SK-N-MC (cell line): ENCODE results near the gene VPS39.

ENCODE experiments used
- DNase-seq: peaks from one replicate; pipeline ENCODE4 v3.0.0-alpha.2; 2011; ENCODE audit warnings: low read depth, low spot score
- H3K27ac ChIP-seq: fragments of 200-600 bp; sonication (generic); 2 replicates; pipeline ENCODE4 v1.5.1; 2016; ENCODE audit warnings: mixed run types
- H3K36me3 ChIP-seq: fragments of 200-600 bp; sonication (generic); 2 replicates; pipeline ENCODE4 v1.6.1; 2017; ENCODE audit warnings: antibody characterized with exemption, low read length, mixed read lengths; ENCODE audit not compliant: insufficient read depth
- H3K4me3 ChIP-seq: fragments of 200-600 bp; sonication (generic); 2 replicates; pipeline ENCODE4 v1.5.1; 2016
- H3K9ac ChIP-seq: fragments of 200-600 bp; sonication (generic); 2 replicates; pipeline ENCODE4 v1.8.0; 2017; ENCODE audit warnings: mixed run types, mixed read lengths; ENCODE audit not compliant: insufficient read length
- H3K9me3 ChIP-seq: fragments of 200-600 bp; sonication (generic); 2 replicates; pipeline ENCODE4 v1.6.1; 2017; ENCODE audit warnings: low read depth, mild to moderate bottlenecking, antibody characterized with exemption, low read length, moderate library complexity, mixed read lengths
- EZH2 ChIP-seq: fragments of 200-600 bp; sonication (generic); IDR thresholded peaks from one replicate; pipeline ENCODE4 v1.6.1; 2017; ENCODE audit warnings: antibody characterized with exemption
- FOXP2 ChIP-seq: optimal IDR thresholded peaks from 2 replicates; pipeline ENCODE3; 2011; ENCODE audit warnings: mild to moderate bottlenecking, moderate library complexity; ENCODE audit not compliant: insufficient read depth; ENCODE audit errors: extremely low read length, control extremely low read depth
- POLR2AphosphoS5 ChIP-seq: IDR thresholded peaks from 2 replicates; pipeline ENCODE4 v1.6.1; 2012; ENCODE audit warnings: mild to moderate bottlenecking, low read depth, low read length, borderline replicate concordance

The VPS39 gene

DNA sequence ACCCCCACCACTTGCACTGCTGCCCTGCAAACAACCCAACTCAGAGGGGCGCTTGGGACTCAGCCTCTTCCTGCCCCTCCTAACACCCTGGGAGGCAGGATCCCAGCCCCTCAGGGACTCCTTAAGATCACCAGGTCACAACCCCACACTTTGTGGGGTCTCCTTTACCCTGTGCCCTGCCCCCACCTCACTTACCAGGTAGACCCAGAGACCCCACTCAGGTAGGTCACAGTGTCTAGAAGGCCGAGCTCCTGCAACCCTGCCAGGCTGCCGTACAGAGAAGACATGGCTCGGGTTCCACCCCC, 60.7 kb downstream of the VPS39 start:
- no peak for DNase-seq
- H3K27ac ChIP-seq: no peak overlapping the region
- TF ChIP-seq POLR2AphosphoS5: no peak
- no peak for TF ChIP-seq EZH2
- TF ChIP-seq FOXP2: no peak
- H3K36me3 ChIP-seq: no peaks in the 10 kb centered on the region
- no peak overlapping the region for H3K9ac ChIP-seq
- no peak overlapping the region for H3K4me3 ChIP-seq
- no peaks in the 10 kb centered on the region for H3K9me3 ChIP-seq

DNA sequence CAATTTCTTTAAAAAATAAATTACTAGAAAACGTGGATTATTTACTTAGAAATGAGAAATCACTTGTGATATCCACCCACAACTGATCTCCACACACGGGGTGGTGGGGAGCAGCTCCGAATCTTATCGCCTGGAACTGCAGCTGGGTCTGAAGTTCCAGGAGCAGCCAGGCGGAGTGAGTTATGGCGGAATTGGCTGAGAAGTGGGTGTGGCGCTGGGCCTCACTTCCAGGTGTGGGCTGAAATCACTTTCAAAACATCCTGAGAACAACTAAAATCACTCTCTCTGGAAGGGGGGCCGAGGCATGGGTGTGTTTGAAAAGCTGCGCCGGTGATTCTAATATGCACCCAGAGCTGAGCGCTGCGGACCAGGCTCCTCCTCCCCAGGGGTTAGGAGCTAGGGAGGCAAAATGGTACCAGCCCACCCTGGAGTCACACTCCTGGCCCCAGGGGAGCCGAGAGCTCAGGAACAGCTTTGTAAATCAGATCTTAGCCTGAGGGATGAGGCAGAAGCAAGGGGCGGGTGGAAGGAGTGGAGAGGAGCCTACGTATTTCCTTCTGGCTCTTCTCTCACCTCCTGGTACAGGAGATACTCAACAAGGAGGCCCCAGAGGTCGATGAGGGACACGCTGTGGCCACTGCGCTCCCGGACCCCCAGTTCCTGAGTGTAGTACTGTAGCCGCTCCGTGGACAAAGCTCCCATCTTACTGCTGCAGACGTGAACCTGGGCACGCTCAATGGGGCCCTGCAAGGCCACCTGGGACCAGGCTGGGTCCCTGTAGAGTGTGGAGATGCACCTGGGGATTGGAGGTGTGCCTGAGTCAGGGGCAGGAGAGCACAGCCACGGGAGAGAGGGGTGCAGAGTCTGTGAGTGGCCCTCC, 61.3 kb downstream of the VPS39 start:
- no peak overlapping the region for H3K9ac ChIP-seq
- no peak overlapping the region for H3K27ac ChIP-seq

DNA sequence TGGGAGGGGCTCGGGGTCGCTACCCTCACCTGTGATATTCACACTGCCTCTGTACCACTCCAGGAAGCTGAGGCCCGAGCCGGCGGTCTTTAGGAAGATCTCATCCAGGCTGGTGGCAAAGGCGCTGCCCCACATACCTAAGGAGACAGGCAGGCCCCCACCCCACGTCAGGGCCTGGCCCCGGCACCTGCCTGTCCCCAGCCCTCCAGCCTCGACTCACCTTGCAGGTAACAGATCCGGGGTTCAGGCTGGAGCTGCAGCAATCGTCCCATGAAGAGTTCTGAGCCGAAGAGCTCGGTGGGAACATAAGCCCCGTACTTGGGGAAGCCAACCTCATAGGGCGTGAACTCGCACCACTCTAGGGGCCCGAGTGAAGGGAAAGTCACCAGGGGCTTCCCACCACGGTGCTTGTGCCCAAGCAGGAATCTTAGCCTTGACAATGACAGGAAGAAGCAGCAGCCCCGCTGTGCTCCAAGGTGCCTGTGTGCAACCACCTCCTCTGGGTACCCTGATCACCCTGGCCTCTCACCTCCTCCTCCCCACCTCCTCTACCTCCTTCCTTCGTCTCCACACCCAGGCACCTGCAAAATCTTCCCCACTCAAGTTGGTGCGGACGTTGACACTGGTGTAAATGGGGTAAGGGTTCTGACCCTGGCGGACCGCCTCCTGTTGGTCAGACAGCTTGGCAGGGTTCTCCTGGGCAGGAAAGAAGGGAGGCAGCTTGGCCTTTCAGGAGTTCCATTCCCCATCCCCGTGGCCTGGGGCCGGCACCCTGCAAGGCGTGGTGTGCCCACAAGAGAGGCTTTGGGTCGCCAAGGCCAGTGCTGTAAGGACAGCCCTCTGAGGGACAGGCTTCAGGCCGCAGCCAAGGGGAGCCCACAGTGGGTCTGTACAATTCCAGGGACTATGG, 62.3 kb downstream of the VPS39 start:
- Histone ChIP-seq H3K9ac (no peak overlapping the region), H3K4me3 (no peak overlapping the region), H3K9me3 (no peaks in the 10 kb centered on the region), H3K36me3 (no peaks in the 10 kb centered on the region), H3K27ac (no peak overlapping the region)
- TF ChIP-seq POLR2AphosphoS5: no peak
- TF ChIP-seq EZH2: no peak
- TF ChIP-seq FOXP2: no peak
- no peak for DNase-seq

More for the DNA sequence above, 61.3 kb downstream of the VPS39 start:
- no peak for DNase-seq
- Histone ChIP-seq H3K9me3 (no peaks in the 10 kb centered on the region), H3K36me3 (no peaks in the 10 kb centered on the region), H3K4me3 (no peak overlapping the region)
- no peak for TF ChIP-seq FOXP2
- no peak for TF ChIP-seq EZH2

DNA sequence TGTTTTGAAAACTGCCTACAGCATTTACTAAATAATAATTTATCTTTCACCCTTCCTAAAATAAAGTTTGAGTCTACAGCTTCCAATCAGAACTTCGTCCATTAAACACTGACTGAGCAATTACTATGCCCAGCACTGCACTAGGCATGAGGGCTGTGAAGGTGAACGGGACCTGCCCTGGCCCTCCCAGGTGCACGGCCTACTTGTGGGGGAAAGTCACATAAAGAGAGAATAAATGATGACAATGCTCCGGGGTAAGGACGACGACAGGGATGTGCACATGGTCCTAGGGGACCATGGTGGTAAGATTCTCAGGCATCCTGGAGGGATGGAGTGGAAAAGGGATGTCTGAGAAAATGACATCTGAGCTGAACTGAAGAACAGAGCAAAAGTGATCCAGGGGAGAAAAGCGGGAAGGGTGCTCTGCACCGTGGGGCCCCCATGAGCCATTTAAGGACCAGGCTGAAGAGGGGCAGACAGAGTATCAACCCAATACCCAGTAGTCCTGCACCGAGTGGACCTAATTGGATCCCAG, 63.2 kb downstream of the VPS39 start:
- no peak for DNase-seq
- Histone ChIP-seq H3K9me3 (no peaks in the 10 kb centered on the region), H3K4me3 (no peak overlapping the region), H3K27ac (no peak overlapping the region), H3K9ac (no peak overlapping the region), H3K36me3 (no peaks in the 10 kb centered on the region)
- TF ChIP-seq EZH2 (no peak), POLR2AphosphoS5 (no peak), FOXP2 (no peak)

DNA sequence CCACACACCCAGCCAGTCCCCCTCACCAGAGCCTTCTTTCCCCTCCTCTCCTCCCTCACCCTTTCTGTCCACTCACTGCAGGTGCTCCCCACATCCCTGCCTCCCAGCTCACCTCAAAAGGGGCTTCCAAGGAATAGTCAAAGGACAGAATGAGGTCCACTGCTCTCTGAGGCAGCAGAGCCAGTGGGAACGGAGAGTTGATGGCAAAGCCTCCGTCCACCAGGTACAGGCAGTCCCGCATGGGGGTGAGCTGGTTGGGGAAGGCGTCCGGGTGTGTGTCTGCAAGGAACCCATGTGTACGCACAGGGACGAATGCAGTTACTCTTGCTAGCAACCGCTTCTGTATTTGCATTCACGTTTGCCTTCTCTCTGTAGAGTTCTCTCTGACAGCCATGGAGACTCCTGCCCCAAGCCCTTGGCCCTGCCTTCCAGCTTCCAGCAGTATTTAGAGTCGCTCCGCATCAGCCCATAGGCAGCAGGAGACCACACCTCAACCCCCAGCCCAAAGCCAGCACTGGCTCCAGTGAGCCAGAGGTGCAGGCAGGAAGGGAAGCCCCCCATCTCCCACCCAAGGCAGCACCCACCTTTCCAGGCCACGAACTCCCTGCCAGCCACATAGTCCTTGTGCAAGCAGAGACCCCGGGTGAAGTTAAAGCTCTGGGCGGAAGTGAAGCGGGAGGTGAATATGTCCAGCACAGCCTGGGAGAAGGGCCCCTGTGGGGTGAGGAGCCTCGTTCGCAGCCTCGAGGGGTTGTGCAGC, 64.1 kb downstream of the VPS39 start:
- Histone ChIP-seq H3K9ac (no peak overlapping the region), H3K27ac (no peak overlapping the region), H3K36me3 (no peaks in the 10 kb centered on the region), H3K9me3 (no peaks in the 10 kb centered on the region), H3K4me3 (no peak overlapping the region)
- TF ChIP-seq FOXP2 (no peak), POLR2AphosphoS5 (no peak), EZH2 (no peak)
- no peak for DNase-seq

DNA sequence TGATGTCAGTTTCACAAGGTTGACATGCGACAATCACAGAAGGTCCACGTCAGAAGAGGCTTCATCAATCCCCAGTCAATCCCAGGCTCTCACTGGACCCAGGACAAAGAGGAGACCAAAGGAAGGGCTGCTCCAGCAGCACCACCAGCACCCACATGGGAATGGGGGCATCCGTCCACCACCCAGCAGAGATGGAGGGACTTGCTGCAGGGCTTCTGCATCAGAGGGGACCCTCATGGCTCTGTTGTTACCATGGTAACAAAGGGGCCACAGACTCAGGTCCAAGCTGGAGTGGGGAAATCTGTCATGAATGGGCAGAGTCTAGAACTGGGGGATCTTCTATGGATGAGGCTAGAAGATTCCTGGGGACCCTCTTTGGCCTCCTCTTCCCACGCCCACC, 64.7 kb downstream of the VPS39 start:
- no peak for DNase-seq
- Histone ChIP-seq H3K4me3 (no peak overlapping the region), H3K36me3 (no peaks in the 10 kb centered on the region), H3K9ac (no peak overlapping the region), H3K9me3 (no peaks in the 10 kb centered on the region), H3K27ac (no peak overlapping the region)
- TF ChIP-seq POLR2AphosphoS5: no peak

DNA sequence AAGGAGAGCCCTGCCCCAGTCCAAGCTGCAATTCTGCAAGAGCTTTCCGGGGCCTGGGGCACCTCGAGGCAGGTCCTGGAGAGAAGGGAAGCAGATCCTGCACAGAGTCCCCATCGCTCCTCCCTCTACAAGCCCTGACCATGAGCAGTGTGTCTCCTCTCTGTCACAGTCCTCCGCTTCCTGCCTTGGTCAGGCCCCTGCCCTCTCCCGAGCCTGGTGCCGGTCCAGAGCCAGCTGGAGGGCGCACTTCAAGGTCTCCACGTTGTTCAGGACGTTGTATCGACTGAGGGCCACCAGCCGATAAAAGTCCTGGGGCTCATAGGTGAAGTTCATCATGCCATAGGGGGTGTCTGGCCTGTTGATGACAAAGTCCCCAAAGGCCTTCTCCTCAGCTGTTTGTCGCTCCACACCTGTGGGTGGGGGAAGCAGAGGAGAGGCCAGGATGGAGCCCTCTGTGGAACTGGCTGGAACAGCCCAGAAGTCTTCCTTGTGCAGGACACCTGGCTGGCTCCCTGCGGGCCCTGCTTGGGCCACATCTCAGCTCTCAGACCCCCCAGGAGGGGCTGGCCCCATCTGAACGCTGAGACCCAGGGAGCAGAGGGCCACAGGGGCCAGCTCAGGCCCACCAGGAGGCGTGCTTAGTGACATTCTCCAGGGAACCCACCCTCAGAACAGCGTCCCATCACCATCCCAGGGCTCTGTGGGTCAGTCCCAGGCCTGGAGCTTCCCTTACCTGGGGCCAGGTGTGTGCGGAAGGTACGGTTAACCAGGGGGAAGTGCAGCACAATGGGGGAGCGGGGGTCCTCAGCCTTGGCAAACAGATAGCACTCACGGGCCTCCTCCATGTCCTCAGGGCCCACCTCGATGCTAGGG, 66.1 kb downstream of the VPS39 start:
- no peaks in the 10 kb centered on the region for H3K36me3 ChIP-seq
- no peak for DNase-seq

More for the DNA sequence above, 66.1 kb downstream of the VPS39 start:
- no peak for TF ChIP-seq EZH2
- no peak for TF ChIP-seq FOXP2
- no peak for TF ChIP-seq POLR2AphosphoS5
- no peak overlapping the region for H3K9ac ChIP-seq
- no peak overlapping the region for H3K4me3 ChIP-seq
- H3K27ac ChIP-seq: no peak overlapping the region
- H3K9me3 ChIP-seq: no peaks in the 10 kb centered on the region
